ENCODE data around the gene TOP1.

The TOP1 gene

GRCh38 chr20:41168281-41169161 lies 139.9 kb downstream of the TOP1 start:
- DNase-seq (ENCODE audit: low read depth), result no peak

DNA sequence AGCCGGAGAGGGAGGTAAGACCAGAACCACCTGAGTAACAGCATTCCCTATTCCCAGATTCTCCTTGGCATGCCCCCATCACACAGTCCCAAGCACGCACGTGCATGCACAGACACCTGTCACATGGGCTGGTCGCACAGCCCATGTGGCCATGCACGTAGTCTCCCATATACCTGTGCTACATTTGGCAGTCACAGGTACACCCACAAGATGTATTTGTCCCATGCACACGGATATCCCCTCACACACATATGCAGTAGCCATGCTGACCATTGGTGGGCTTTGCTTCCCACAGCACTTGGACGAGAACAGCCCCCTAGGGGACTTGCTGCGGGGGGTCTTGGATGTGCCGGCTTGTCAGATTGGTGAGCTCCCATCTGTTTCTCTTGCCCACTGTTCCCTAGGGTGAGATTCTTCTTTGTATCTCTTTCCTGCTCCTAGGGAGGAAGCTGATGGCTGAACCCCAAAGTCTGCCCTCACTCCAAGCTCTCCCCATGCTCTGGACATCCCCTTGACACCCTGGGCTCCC lies 140.6 kb downstream of the TOP1 start:
- no peak for DNase-seq (ENCODE audit: low read depth)

DNA sequence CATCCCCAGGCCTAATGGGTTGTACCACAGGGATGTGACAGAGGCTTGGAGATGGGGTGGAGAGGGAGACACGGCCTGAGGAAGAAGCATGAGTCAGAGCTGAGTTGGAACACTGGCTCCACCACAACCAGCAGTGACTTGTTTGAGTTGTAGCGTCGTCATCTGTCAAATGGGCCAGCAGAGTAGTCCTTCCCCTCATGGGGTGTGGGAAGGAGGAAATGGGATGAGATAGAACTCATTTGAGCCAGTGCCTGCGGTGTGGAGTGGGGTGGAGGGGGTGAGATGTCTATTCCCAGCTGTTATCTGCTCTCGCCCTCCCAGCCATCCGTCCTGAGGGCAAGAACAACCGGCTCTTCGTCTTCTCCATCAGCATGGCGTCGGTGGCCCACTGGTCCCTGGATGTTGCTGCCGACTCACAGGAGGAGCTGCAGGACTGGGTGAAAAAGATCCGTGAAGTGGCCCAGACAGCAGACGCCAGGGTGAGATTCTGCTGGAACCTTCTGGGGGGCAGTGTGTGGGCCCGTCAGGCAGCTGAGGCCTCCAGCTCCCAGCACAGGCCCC lies 141.2 kb downstream of the TOP1 start:
- peak; percentile 48 for DNase-seq (ENCODE audit: low read depth)

DNA sequence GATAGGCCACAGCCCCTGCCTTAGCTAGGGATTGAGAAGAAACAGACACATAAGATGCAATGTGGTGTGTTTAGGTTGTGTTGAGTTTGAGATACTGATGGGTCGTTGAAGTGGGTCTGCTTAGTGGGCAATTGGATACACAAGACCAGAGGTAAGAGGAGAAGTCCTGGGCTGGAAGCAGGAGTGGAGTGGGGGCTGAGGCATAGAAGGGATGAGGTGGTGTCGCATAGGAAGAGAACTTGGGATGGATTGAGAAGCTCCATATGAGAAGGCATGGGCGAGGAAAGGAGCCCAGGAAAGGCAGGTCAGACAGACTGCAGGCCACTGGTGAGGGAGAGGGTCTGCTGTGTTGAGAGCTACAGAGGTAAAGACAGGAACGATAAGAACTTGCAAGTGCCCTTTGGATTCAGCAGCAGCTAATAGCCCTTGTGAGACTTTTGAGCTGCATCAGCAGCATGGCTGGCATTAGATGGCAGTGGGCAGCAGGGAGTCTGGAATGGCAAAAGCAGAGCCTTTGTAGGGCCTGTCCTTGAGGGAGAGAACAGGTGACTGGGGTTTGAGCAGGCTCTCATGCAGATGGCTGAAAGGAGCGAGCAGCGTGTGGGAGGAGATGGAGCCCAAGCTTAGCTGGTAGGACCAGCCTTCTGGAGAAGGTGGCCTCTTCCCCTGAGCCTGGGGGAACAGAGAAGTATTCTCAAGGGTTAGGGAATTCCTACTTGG lies 141.9 kb downstream of the TOP1 start:
- no peak for DNase-seq (ENCODE audit: low read depth)

DNA sequence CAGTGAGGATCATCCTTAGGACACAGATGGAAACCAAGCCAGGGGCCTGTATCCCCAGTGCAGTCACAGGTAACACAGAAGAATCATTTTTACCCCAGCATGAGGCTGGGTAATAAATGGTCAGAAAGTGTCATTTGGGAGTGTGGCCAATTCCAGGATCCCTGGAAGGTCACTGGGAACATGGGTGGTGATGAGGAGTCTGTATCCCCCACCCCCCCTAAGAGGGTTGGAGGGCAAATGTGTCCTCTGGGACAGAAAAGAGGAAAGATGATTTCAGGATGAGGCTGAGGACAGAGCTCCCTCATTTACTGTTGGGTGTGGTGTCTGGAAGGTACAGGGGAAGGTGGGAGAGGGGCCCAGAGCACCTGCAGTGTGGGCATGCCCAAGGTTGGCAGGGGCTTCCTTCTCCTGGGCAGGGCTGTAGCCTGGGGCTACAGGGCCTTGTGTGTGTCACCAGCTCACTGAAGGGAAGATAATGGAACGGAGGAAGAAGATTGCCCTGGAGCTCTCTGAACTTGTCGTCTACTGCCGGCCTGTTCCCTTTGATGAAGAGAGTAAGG lies 143.2 kb downstream of the TOP1 start:
- no peak for DNase-seq (ENCODE audit: low read depth)

DNA sequence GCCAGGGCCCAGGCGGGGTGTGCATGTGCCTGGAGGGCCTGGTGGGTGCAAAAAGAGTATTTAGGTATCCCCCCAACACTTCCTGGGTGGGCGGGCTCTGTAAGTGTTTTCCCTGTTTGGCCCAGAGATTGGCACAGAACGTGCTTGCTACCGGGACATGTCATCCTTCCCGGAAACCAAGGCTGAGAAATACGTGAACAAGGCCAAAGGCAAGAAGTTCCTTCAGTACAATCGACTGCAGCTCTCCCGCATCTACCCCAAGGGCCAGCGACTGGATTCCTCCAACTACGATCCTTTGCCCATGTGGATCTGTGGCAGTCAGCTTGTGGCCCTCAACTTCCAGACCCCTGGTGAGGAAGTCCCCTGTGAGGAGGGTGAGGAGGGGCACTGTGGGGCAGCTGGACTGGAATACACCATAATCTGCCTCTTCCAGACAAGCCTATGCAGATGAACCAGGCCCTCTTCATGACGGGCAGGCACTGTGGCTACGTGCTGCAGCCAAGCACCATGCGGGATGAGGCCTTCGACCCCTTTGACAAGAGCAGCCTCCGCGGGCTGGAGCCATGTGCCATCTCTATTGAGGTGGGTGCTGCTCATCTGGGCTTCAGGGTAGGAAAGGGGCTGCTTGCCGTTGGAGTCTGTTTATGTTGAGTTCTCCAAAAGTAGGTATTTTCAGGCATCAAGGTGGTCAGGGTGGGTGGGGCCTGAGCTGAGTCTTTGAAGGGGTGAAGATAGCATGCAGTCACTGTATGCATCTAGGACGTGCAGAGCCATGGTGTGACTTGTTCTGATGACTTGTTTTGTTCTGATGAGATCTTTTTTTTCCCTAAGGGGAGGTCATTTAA lies 143.9 kb downstream of the TOP1 start:
- DNase-seq (ENCODE audit: low read depth), result no peak

GRCh38 chr20:41173161-41173721 lies 144.6 kb downstream of the TOP1 start:
- DNase-seq (ENCODE audit: low read depth), result peak; percentile 44

- DNase-seq (ENCODE audit: low read depth), result no peak
Observed at GRCh38 chr20:41173791-41174341, 145.2 kb downstream of the TOP1 start.
